H9 (cell line): Measurements from ENCODE around the gene SRBD1. TPM values are rescaled to one million over a fixed set of nuclear protein-coding genes. Genes with fewer than 3 reads are reported as not detected.

ENCODE experiments used
- DNase-seq: peaks from one replicate; pipeline ENCODE4 v3.0.0-alpha.2; 2017
- H2AFZ ChIP-seq: one replicate; pipeline ENCODE4 v1.6.1; 2013; ENCODE audit warnings: mild to moderate bottlenecking, low read length, control low read depth, moderate library complexity
- H2AK5ac ChIP-seq: 2 replicates; pipeline ENCODE4 v1.6.1; 2013; ENCODE audit warnings: low read length, control low read depth, mixed read lengths; ENCODE audit not compliant: insufficient read length
- H2BK120ac ChIP-seq: one replicate; pipeline ENCODE4 v1.6.1; 2013; ENCODE audit warnings: low read depth, mild to moderate bottlenecking, low read length, control low read depth, inconsistent platforms; ENCODE audit not compliant: poor library complexity, severe bottlenecking
- H2BK12ac ChIP-seq: 2 replicates; pipeline ENCODE4 v1.6.1; 2013; ENCODE audit warnings: low read length, control low read depth, mixed read lengths, low read depth; ENCODE audit not compliant: insufficient read length
- H2BK15ac ChIP-seq: 2 replicates; pipeline ENCODE4 v1.6.1; 2013; ENCODE audit warnings: low read depth, low read length, control low read depth
- H2BK20ac ChIP-seq: one replicate; pipeline ENCODE4 v1.6.1; 2013; ENCODE audit warnings: low read depth, mild to moderate bottlenecking, low read length, control low read depth, inconsistent platforms; ENCODE audit not compliant: poor library complexity, severe bottlenecking
- H2BK5ac ChIP-seq: 2 replicates; pipeline ENCODE4 v1.6.1; 2013; ENCODE audit warnings: low read length, control low read depth, mixed read lengths; ENCODE audit not compliant: insufficient read length
- H3K14ac ChIP-seq: 2 replicates; pipeline ENCODE4 v1.6.1; 2013; ENCODE audit warnings: low read length, control low read depth; ENCODE audit not compliant: insufficient read depth
- H3K18ac ChIP-seq: 2 replicates; pipeline ENCODE4 v1.6.1; 2013; ENCODE audit warnings: low read depth, mild to moderate bottlenecking, mixed read lengths, low read length, control low read depth; ENCODE audit not compliant: insufficient read length
- H3K23ac ChIP-seq: 2 replicates; pipeline ENCODE4 v1.6.1; 2013; ENCODE audit warnings: low read length, control low read depth, mixed read lengths, low read depth; ENCODE audit not compliant: insufficient read length
- H3K23me2 ChIP-seq: 2 replicates; pipeline ENCODE4 v1.6.1; 2013; ENCODE audit warnings: low read depth, mild to moderate bottlenecking, mixed read lengths, low read length, control low read depth; ENCODE audit not compliant: insufficient read length, poor library complexity, severe bottlenecking
- H3K27ac ChIP-seq: 2 replicates; pipeline ENCODE4 v1.5.1; 2013; ENCODE audit warnings: low read length, control low read depth, mixed read lengths, low read depth; ENCODE audit not compliant: insufficient read length
- H3K27me3 ChIP-seq: 2 replicates; pipeline ENCODE4 v1.6.1; 2013; ENCODE audit warnings: low read length, control low read depth, inconsistent platforms; ENCODE audit not compliant: insufficient read depth
- H3K4ac ChIP-seq: 2 replicates; pipeline ENCODE4 v1.6.1; 2013; ENCODE audit warnings: low read depth, mild to moderate bottlenecking, control low read depth, inconsistent platforms, low read length, moderate library complexity
- H3K4me1 ChIP-seq: 2 replicates; pipeline ENCODE4 v1.6.1; 2013; ENCODE audit warnings: low read length, control low read depth, inconsistent platforms; ENCODE audit not compliant: insufficient read depth
- H3K4me2 ChIP-seq: 2 replicates; pipeline ENCODE4 v1.6.1; 2013; ENCODE audit warnings: low read length, control low read depth, mixed read lengths; ENCODE audit not compliant: insufficient read length, insufficient read depth
- H3K56ac ChIP-seq: 2 replicates; pipeline ENCODE4 v1.6.1; 2013; ENCODE audit warnings: low read depth, mild to moderate bottlenecking, mixed read lengths, low read length, control low read depth; ENCODE audit not compliant: insufficient read length
- H3K79me1 ChIP-seq: 2 replicates; pipeline ENCODE4 v1.6.1; 2013; ENCODE audit warnings: low read depth, mild to moderate bottlenecking, moderate library complexity, low read length, control low read depth, inconsistent platforms; ENCODE audit not compliant: insufficient read depth, poor library complexity, severe bottlenecking
- H3K79me2 ChIP-seq: 2 replicates; pipeline ENCODE4 v1.6.1; 2013; ENCODE audit warnings: low read length, control low read depth, inconsistent platforms; ENCODE audit not compliant: insufficient read depth
- H3K9ac ChIP-seq: 2 replicates; pipeline ENCODE4 v1.6.1; 2013; ENCODE audit warnings: low read length, control low read depth, mixed read lengths; ENCODE audit not compliant: insufficient read length; ENCODE audit errors: extremely low read depth
- H3K9me3 ChIP-seq: one replicate; pipeline ENCODE4 v1.6.1; 2013; ENCODE audit warnings: low read depth, low read length, inconsistent platforms; ENCODE audit not compliant: control insufficient read depth
- H3T11ph ChIP-seq: one replicate; pipeline ENCODE4 v1.6.1; 2013; ENCODE audit warnings: mild to moderate bottlenecking, low read length, control low read depth, inconsistent platforms
- H4K20me1 ChIP-seq: one replicate; pipeline ENCODE4 v1.6.1; 2013; ENCODE audit not compliant: control insufficient read depth, insufficient read length, insufficient read depth
- H4K5ac ChIP-seq: 2 replicates; pipeline ENCODE4 v1.6.1; 2013; ENCODE audit warnings: low read depth, mild to moderate bottlenecking, mixed read lengths, low read length, control low read depth; ENCODE audit not compliant: insufficient read length
- H4K8ac ChIP-seq: replicated peaks from 2 replicates; pipeline ENCODE4 v1.6.1; 2013; ENCODE audit warnings: low read length, control low read depth, mixed read lengths, low read depth; ENCODE audit not compliant: insufficient read length
- H4K91ac ChIP-seq: 2 replicates; pipeline ENCODE4 v1.6.1; 2013; ENCODE audit warnings: low read depth, mild to moderate bottlenecking, moderate library complexity, mixed read lengths, low read length, control low read depth; ENCODE audit not compliant: insufficient read length
- H3K27ac Mint-ChIP-seq, 3 experiments: 2 replicates in 2 of 3; 3 replicates in 1 of 3; pipeline ENCODE4 v1.8.0; 2020 to 2021; ENCODE audit warnings: mixed read lengths in 3 of 3, mild to moderate bottlenecking in 1 of 3, moderate library complexity in 1 of 3
- H3K27me3 Mint-ChIP-seq: 2 replicates; pipeline ENCODE4 v1.8.0; 2021; ENCODE audit warnings: low read depth, mild to moderate bottlenecking, moderate library complexity, mixed read lengths
- H3K36me3 Mint-ChIP-seq, 3 experiments: 2 replicates in 2 of 3; 3 replicates in 1 of 3; pipeline ENCODE4 v1.8.0; 2020 to 2021; ENCODE audit warnings: low read depth in 3 of 3, mixed read lengths in 3 of 3; ENCODE audit not compliant: insufficient read depth in 1 of 3
- H3K4me1 Mint-ChIP-seq, 2 experiments: 2 replicates each; pipeline ENCODE4 v1.8.0; 2020; ENCODE audit warnings: mixed read lengths in 2 of 2
- H3K4me3 Mint-ChIP-seq, 2 experiments: 2 replicates in 1 of 2; 3 replicates in 1 of 2; pipeline ENCODE4 v1.8.0; 2020 to 2021; ENCODE audit warnings: mild to moderate bottlenecking in 2 of 2, mixed read lengths in 2 of 2, moderate library complexity in 1 of 2
- H3K9me3 Mint-ChIP-seq, 2 experiments: 2 replicates in 1 of 2; 3 replicates in 1 of 2; pipeline ENCODE4 v1.8.0; 2020; ENCODE audit warnings: mild to moderate bottlenecking in 2 of 2, mixed read lengths in 2 of 2, moderate library complexity in 1 of 2
- WGBS: extraction: QIAGEN DNeasy Blood & Tissue Kit; methylation state at CpG from one replicate; pipeline ENCODE4 v1.1.7; 2013; ENCODE audit warnings: missing lambda C conversion rate, low lambda C conversion rate, mixed read lengths; ENCODE audit not compliant: insufficient read length; ENCODE audit errors: extremely low coverage; 5-methylcytosine and 5-hydroxymethylcytosine counted together
- total RNA-seq: library from RNA; stranded (reverse); gene quantifications from 2 replicates; pipeline ENCODE4 v1.2.1, GENCODE V29; 2021
- TF ChIP-seq, protein P1 (sequence below): fragments of 200-600 bp; sonication (generic); conservative IDR thresholded peaks from 3 replicates; pipeline ENCODE4 v1.8.0; 2021; ENCODE audit warnings: antibody characterized with exemption, mild to moderate bottlenecking

Gene SRBD1
- total RNA-seq, 1 experiment from 2014 or later, result 18.3 TPM

DNA sequence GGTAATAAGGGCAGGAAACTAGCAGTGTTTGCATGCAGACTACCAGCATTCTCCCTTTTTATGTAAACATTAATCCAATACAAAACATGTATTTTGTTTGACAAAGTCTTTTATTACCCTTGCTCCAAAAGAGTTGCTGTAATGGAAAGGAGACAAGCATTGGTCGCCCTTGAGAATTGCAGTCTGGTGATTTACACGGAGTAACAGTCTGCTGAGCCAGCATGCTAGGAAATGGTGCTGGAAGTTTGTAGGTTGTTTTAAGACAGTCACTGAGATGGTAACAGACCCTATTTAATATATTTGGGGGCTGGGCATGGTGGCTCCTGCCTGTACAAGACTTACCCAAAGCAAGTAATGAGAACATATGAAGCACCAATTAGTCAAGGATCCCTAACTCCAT lies 37.6 kb upstream of the SRBD1 start:
- Mint-ChIP-seq H3K27ac (no peak overlapping the region), H3K27me3 (peaks cover 87% of the 10 kb centered on the region), H3K9me3 (no peaks in the 10 kb centered on the region; a peak in 1 of 5 replicates), H3K4me1 (peaks cover 20 to 21% of the 10 kb centered on the region in 2 experiments), H3K36me3 (no peaks in the 10 kb centered on the region; a peak in 1 of 7 replicates), H3K4me3 (no peak overlapping the region)
- no peaks in the 10 kb centered on the region for H3K9me3 ChIP-seq
- no peak overlapping the region for H2AK5ac ChIP-seq
- no peak overlapping the region for H3T11ph ChIP-seq
- no peak overlapping the region for H2BK120ac ChIP-seq
- H3K23me2 ChIP-seq, result peaks cover 28% of the 10 kb centered on the region
- H3K14ac ChIP-seq, result no peak overlapping the region
- no peak overlapping the region for H2BK15ac ChIP-seq
- no CpG with 5 or more reads among the region's 2 CpGs for WGBS
- no peak overlapping the region for H4K91ac ChIP-seq
- no peak overlapping the region for H2AFZ ChIP-seq
- H3K27me3 ChIP-seq, result peaks cover 37% of the 10 kb centered on the region
- no peak overlapping the region for H3K18ac ChIP-seq
- no peak for DNase-seq
- no peak overlapping the region for H3K23ac ChIP-seq
- H4K5ac ChIP-seq, result no peak overlapping the region
- no peak overlapping the region for H2BK12ac ChIP-seq
- peaks cover 3% of the 10 kb centered on the region for H4K20me1 ChIP-seq
- H3K4ac ChIP-seq, result no peak overlapping the region
- TF ChIP-seq, protein P1, sequence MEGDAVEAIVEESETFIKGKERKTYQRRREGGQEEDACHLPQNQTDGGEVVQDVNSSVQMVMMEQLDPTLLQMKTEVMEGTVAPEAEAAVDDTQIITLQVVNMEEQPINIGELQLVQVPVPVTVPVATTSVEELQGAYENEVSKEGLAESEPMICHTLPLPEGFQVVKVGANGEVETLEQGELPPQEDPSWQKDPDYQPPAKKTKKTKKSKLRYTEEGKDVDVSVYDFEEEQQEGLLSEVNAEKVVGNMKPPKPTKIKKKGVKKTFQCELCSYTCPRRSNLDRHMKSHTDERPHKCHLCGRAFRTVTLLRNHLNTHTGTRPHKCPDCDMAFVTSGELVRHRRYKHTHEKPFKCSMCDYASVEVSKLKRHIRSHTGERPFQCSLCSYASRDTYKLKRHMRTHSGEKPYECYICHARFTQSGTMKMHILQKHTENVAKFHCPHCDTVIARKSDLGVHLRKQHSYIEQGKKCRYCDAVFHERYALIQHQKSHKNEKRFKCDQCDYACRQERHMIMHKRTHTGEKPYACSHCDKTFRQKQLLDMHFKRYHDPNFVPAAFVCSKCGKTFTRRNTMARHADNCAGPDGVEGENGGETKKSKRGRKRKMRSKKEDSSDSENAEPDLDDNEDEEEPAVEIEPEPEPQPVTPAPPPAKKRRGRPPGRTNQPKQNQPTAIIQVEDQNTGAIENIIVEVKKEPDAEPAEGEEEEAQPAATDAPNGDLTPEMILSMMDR, result no peak
- H3K27ac ChIP-seq, result no peak overlapping the region
- H3K9ac ChIP-seq, result no peak overlapping the region
- H3K4me2 ChIP-seq, result no peak overlapping the region
- H2BK20ac ChIP-seq, result no peak overlapping the region
- H4K8ac ChIP-seq, result no peak overlapping the region
- H3K79me2 ChIP-seq, result no peaks in the 10 kb centered on the region
- H3K4me1 ChIP-seq, result no peaks in the 10 kb centered on the region
- H2BK5ac ChIP-seq, result no peak overlapping the region
- no peak overlapping the region for H3K56ac ChIP-seq
- H3K79me1 ChIP-seq, result no peaks in the 10 kb centered on the region
